ENCODE data around the gene ALDH6A1. TPM values are rescaled to one million over a fixed set of nuclear protein-coding genes. Genes with fewer than 3 reads are reported as not detected.

ALDH6A1 gene
- total RNA-seq, 1 donor from 2014 or later, result 327 TPM

DNA sequence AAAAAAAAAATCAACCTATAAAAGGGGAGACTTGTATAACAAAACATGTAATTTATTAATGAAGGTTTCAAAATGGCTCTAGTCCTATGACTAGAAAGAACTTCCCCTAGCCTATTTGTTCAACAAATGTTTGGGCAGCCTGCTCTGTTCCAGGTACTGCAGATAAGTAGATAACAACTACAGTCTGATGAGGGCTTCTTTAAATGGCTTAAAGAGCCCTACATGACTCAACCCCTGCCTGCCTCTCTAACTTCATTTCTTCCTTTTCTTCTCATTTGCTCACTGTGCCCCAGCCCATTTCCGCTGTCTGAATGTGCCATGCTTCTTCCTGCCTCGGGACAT is 21.5 kb downstream of the ALDH6A1 start:
- DNase-seq (ENCODE audit: low spot score) (no peak), ATAC-seq (peak; percentile 85)

DNA sequence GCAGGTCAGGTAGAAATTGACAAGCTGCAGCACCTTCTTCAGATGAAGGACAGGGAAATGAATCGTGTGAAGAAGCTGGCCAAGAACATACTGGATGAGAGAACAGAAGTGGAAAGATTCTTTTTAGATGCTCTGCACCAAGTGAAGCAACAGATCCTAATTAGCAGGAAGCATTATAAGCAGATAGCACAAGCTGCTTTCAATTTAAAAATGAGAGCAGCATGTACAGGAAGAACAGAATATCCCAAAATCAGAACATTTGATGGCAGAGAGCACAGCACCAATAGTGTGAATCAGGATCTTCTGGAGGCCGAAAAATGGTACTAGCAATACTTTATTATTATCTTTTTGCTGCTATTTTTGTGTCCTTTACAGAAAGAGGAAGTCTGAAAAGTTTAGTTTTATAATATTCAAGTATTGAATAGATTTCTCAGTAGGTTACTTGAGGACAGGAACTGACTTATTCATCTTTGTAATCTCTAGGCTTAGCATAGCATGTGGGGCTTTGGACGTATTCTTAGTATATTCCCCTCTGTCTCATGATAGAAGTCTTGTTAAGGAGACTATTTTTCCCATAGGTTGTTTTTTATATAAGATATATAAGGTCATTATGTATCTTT is 34.3 kb downstream of the ALDH6A1 start:
- ATAC-seq, result no peak
- no peak for DNase-seq (ENCODE audit: low spot score)

GRCh38 chr14:74048281-74048680 is 36.0 kb downstream of the ALDH6A1 start:
- no peak for ATAC-seq
- no peak for DNase-seq (ENCODE audit: low spot score)

GRCh38 chr14:74045522-74045921 is 38.7 kb downstream of the ALDH6A1 start:
- no peak for DNase-seq (ENCODE audit: low spot score)
- no peak for ATAC-seq

GRCh38 chr14:74042296-74042695 is 42.0 kb downstream of the ALDH6A1 start:
- DNase-seq (ENCODE audit: low spot score), result no peak
- ATAC-seq, result no peak

DNA sequence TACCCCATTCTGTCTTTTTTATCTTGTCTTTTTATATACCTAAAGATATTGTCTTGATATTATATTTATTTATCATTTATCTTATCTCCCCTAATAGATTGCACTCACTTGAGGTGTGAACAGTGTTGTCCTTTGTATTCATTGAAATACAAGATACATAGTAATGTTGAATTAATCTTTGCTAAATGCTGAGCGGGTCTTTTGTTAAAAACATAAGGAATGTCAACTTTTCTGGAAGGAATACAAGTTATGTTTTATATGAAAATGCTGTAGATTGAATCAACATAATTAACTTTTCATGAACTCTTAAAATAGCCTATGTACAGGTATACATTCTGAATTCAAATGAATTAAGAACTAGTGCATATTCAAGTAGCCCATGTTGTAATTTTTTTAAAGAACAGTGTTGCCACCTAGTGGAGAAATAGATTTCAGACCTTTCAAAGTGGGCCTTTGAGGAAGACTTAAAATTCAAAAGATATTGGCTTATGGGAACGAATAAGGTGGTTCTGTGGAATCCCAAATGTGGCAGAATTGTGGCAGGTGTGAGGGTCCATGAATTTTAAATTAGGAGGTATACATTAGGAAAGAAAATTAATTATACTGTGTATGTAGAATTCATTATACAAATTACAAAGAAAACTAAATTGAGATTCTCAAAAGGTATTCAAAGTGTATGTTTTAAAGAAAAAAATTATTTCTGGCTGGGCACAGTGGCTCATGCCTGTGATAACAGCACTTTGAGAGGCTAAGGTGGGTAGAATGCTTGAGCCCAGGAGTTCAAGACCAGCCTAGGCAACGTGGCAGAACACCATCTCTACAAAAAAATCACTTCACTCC is 46.0 kb downstream of the ALDH6A1 start:
- ATAC-seq, result peak; percentile 88
- DNase-seq (ENCODE audit: low spot score), result no peak

DNA sequence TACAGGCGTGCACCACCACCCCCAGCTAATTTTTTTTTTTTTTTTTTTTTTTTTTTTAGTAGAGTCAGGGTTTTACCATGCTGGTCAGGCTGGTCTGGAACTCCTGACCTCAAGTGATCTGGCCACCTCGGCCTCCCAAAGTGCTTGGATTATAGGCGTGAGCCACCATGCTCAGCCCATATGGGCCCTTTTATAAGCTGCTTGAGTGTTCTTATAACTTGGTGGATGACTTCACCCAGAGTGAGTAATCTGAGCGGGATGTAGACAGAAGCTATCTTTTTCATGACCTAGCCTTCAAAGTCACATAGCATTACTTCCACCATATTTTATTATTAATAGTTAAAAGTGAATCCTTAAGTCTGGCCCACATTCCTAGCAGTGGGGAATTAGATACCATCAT is 48.7 kb downstream of the ALDH6A1 start:
- DNase-seq (ENCODE audit: low spot score), result no peak
- no peak for ATAC-seq

GRCh38 chr14:74034572-74034971 is 49.7 kb downstream of the ALDH6A1 start:
- DNase-seq (ENCODE audit: low spot score), result no peak
- no peak for ATAC-seq

DNA sequence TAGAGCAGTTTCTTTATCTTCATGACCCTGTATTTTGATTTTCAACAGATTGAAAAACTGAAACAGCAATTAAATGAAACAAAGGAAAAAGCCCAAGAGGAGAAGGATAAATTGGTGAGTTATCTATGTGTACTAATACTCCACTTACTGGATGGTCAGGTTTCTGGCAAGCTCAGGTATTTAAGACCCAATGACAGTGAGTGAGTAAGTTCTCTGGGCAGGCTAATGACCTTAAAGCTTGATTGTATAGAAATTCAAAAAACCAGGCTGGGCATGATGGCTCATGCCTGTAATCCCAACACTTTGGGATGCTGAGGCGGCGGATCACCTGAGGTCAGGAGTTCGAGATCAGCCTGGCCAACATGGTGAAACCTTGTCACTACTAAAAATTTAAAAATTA is 55.1 kb downstream of the ALDH6A1 start:
- no peak for ATAC-seq
- no peak for DNase-seq (ENCODE audit: low spot score)

GRCh38 chr14:74022346-74022745 is 61.9 kb downstream of the ALDH6A1 start:
- ATAC-seq (no peak), DNase-seq (ENCODE audit: low spot score) (no peak)

GRCh38 chr14:74019408-74020137 is 64.7 kb downstream of the ALDH6A1 start:
- no peak for ATAC-seq

DNA sequence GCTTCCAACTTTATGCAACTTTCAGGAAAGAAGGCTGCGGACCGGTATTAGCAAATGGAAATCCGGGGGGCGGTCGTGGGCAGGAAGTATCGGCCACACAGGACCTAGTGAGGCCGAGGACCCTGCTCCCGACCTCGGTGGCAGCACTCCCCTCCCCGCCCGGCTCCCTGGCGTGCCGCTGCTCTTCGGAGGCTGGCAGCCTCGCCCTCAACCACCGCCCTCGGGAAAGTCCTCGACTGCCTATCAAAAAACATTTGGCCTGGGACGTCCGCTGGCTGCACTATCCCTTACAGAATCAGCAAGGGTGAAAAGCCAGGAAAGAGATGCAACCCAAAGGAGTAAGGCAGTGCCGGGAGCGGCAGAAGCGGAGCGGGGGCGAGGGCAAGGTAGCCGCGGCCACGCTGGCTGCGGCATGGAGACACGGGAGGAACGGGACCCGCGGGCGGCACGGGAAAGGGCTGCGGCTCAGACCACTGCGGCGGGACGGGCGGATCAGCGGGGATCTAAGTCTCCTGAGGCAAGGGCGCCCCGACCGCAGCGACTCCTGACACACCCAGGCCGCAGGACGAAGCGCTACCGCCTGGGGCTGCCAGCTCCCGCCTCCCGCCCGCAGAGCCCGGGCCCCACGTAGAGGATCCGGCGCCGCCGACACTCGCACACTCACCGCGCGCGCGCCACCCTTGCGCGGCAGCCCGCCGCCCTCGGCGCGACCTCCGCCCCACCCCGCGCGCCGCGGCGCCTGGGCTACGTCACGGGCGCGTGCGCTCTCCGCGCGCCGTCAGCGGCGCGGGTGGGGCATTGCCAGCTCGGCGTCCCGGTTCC is 65.5 kb downstream of the ALDH6A1 start, which contains the start of the genes BBOF1 and ENTPD5:
TSS of gene BBOF1 (plus strand) at position 764 of the 822 bp plus-strand sequence. CDS start 130 bp downstream, outside the sequence.
TSS of gene ENTPD5 (minus strand) at position 703 of the 822 bp plus-strand sequence. CDS start 31,186 bp downstream, outside the sequence.
- ATAC-seq (peak; percentile 94), DNase-seq (ENCODE audit: low spot score) (peak; percentile 91)

More at GRCh38 chr14:74019408-74020137, 64.7 kb downstream of the ALDH6A1 start:
- DNase-seq (ENCODE audit: low spot score), result no peak

DNA sequence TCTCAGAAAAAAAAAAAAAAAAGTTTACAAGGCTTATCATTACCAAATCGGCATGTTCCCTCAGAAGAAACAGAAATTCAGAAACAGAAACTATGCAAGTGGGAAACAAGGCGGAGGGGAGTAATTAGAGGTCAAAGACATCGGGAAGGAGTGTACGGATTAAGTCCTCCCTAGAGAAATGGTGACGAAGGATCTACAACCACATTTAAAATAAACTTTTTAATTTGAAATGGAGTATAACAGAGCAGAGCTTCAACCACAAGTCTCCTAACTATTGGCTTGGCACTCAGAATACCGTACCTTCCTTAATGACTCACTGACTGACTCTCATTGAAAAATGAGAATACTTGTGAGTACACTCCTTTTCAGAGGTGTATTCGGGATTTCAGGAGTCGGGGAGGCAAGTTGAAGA is 66.1 kb downstream of the ALDH6A1 start:
- no peak for ATAC-seq
- DNase-seq (ENCODE audit: low spot score), result no peak

DNA sequence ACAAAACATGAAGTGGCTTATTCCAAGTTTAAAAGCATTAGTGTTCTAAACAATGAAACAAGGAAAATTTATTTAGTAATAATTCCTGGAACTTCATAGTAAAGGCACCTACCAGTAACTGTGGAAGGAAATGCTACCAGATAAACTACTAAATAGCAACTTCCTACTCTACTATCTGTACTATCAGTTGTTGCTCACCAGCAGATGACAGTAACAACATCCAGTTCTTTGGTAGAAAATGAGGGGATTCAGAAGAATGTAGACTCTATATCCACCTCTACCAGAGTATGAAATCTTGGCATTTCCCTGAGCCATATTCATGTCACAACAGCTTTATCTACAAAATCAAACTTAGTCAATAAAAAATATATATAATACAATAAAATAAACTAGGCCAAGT is 68.3 kb downstream of the ALDH6A1 start:
- ATAC-seq, result no peak

DNA sequence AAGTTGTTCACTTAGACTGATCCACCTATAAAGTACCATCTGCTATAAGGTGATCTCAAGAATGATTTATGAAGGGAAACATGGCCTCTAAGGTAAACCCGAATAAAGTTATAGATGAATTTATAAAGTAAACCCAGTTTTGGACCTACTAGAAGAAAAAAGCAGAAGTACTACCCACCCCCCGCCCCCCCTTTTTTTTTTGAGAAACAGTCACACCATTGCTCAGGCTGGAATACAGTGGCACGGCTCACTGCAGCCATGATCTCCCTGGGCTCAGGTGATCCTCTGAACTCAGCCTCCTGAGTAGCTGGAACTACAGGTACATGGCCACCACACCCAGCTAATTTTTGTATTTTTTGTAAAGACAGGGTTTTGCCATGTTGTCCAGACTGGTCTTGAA is 69.1 kb downstream of the ALDH6A1 start:
- ATAC-seq (no peak), DNase-seq (ENCODE audit: low spot score) (no peak)

More for the DNA sequence above, 68.3 kb downstream of the ALDH6A1 start:
- DNase-seq (ENCODE audit: low spot score), result no peak

DNA sequence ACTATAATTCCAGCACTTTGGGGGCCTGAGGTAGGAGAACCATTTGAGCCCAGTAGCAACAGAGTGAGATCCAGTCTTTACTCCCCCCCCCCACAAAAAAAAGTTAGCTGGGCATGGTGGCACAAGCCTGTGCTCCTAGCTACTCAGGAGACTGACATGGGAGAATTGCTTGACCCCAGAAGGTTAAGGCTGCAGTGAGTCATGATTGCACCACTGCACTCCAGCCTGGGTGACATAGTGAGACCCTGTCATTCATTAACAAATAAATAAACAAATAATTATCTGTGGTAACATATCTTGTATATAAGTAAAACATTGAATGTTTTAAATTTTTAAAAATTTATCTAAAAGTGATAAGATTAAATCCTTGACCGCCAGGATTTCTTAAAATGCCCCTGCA is 70.0 kb downstream of the ALDH6A1 start:
- ATAC-seq, result peak; percentile 9
- DNase-seq (ENCODE audit: low spot score), result no peak

- no peak for ATAC-seq
- DNase-seq (ENCODE audit: low spot score), result no peak
These were observed 75.3 kb downstream of the ALDH6A1 start for GRCh38 chr14:74008843-74009499.
